ENCODE data around the gene RAB23. TPM values are rescaled to one million over a fixed set of nuclear protein-coding genes. Genes with fewer than 3 reads are reported as not detected.

Gene RAB23
- total RNA-seq, 1 experiment from 2014 or later = 11.7 TPM

GRCh38 chr6:57205550-57206328 lies 16.4 kb downstream of the RAB23 start:
- no peak overlapping the region for H3K9ac ChIP-seq (ENCODE audit: low read length)
- H3K4me3 ChIP-seq (replicated peaks in 1 of 2; ENCODE audit: low read depth in 1 of 2, low read length in 2 of 2) = no peak overlapping the region
- ChIA-PET POLR2A (no interaction called here), CTCF (no interaction called here), RAD21 (ENCODE audit: low non-redundant PET in 1 of 2, low total read pairs in 2 of 2, uncharacterized antibody in 2 of 2, unreplicated experiment in 2 of 2) (no interaction called here)
- no peaks in the 10 kb centered on the region for H3K9me3 ChIP-seq (ENCODE audit: control insufficient read depth in 1 of 2, insufficient read depth in 1 of 2, low read depth in 1 of 2, low read length in 2 of 2)
- H3K9me2 ChIP-seq (ENCODE audit: insufficient read depth) = no peaks in the 10 kb centered on the region
- no peak overlapping the region for H2AFZ ChIP-seq (ENCODE audit: low read depth, low read length, poor library complexity, severe bottlenecking)
- no peak overlapping the region for H3K4me2 ChIP-seq (ENCODE audit: low read length)
- no peak overlapping the region for H3K27ac ChIP-seq (ENCODE audit: low read depth, low read length)
- H4K20me1 ChIP-seq (ENCODE audit: insufficient read depth) = no peaks in the 10 kb centered on the region; the same call in 1 of the 2 replicates
- H3K36me3 ChIP-seq (ENCODE audit: control insufficient read depth in 1 of 2, insufficient read depth in 2 of 2, low read length in 2 of 2) = no peaks in the 10 kb centered on the region
- H3K27me3 ChIP-seq (ENCODE audit: insufficient read depth, low read length) = no peaks in the 10 kb centered on the region
- TF ChIP-seq SRF (IDR thresholded peaks at IDR 0.05; ENCODE audit: low read depth) (no peak), ZFX (IDR thresholded peaks at IDR 0.05) (no peak), SIN3A (IDR thresholded peaks at IDR 0.05; ENCODE audit: low read depth) (no peak), EZH2phosphoT487 (IDR thresholded peaks at IDR 0.05; ENCODE audit: borderline replicate concordance) (no peak), RAD21 (IDR thresholded peaks at IDR 0.05; ENCODE audit: low read depth) (no peak), JUND (IDR thresholded peaks at IDR 0.05) (no peak), REST (IDR thresholded peaks at IDR 0.05; ENCODE audit: low read depth) (no peak), ZBTB33 (IDR thresholded peaks at IDR 0.05; ENCODE audit: extremely low read depth, insufficient replicate concordance, low read length) (no peak), ATF3 (IDR thresholded peaks at IDR 0.05) (no peak), EGR1 (IDR thresholded peaks at IDR 0.05; ENCODE audit: low read depth) (no peak)
- no peak for DNase-seq (ENCODE audit: low read depth, low spot score)
- intact Hi-C loops (cut with micrococcal nuclease) = no loop called here
- H3K79me2 ChIP-seq (ENCODE audit: insufficient read depth, low read length) = peaks cover 9% of the 10 kb centered on the region
- H3K4me1 ChIP-seq (ENCODE audit: control insufficient read depth in 1 of 2, insufficient read depth in 2 of 2, low read length in 2 of 2) = no peaks in the 10 kb centered on the region
- BruUV-seq (replicated peaks) = no TSS peak
- ATAC-seq = no peak

Measured in HCT116 (cell line).